Measurements from ENCODE around the gene MYH16. TPM values are rescaled to one million over a fixed set of nuclear protein-coding genes. Genes with fewer than 3 reads are reported as not detected.
"Not testable (repeated sequence)": the region's sequence is repeated elsewhere in the genome, so short reads cannot be mapped to it uniquely, and the experiment has no call there.

MYH16 gene
- total and polyA plus RNA-seq, 9 of the 15 experiments (the other 6 are each of a cell fraction or from before 2014, with no cell fraction given) = 0.09 TPM; not detected in 8

DNA sequence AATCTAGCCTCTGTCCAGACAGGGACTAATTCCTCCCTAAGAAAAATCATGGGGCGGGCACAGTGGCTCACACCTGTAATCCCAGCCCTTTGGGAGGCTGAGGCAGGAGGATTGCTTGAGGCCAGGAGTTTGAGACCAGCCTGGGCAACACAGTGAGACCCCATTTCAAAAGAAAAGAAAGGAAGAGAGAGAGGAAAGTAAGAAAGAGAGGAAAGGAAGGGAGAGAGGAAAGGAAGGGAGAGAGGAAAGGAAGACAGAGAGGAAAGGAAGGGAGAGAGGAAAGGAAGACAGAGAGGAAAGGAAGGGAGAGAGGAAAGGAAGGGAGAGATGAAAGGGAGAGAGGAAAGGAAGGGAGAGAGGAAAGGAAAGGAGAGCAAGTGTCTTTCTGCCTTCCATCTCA lies 922 bp downstream of the MYH16 start:
- in situ Hi-C loops (cut with MboI); H3K27ac ChIP-seq (ENCODE audit: extremely low read depth, low read depth, low read length); H3K9me3 ChIP-seq (replicated peaks; ENCODE audit: control insufficient read depth, insufficient read depth, low read depth, low read length); H3K4me3 ChIP-seq; H3K79me2 ChIP-seq (ENCODE audit: control insufficient read depth, insufficient read depth, low read length); DNase-seq (ENCODE audit: extremely low read depth in 1 of 4, low spot score in 3 of 4); H4K20me1 ChIP-seq (replicated peaks; ENCODE audit: control insufficient read depth, insufficient read depth, low read length); ATAC-seq; H3K4me1 ChIP-seq (replicated peaks in 1 of 2; ENCODE audit: control insufficient read depth in 2 of 2, insufficient read depth in 2 of 2, low read length in 2 of 2); BruUV-seq (replicated peaks); H3K9me1 ChIP-seq (ENCODE audit: control insufficient read depth, insufficient read depth, low read length); H3K9ac ChIP-seq (ENCODE audit: insufficient read depth in 1 of 2, low read depth in 2 of 2, low read length in 2 of 2); H3K36me3 ChIP-seq (ENCODE audit: control insufficient read depth, insufficient read depth, low read length): not testable (repeated sequence)
- WGBS (ENCODE audit: insufficient coverage, low coverage, missing lambda C conversion rate) = 33% methylated on average over 1 of the region's 1 CpG
- Histone ChIP-seq H3K27me3 (ENCODE audit: control insufficient read depth in 2 of 2, insufficient read depth in 2 of 2, low read length in 2 of 2) (peaks cover 34 to 67% of the 10 kb centered on the region in 2 experiments), H3K4me2 (ENCODE audit: insufficient read depth, low read length) (peak overlapping the region; percentile 78; the same call in 1 of the 2 replicates), H2AFZ (ENCODE audit: low read depth, low read length) (peak overlapping the region; percentile 93; the same call in 1 of the 2 replicates)
- FAIRE-seq = peak; percentile 61
- intact Hi-C loops (cut with micrococcal nuclease) = loop anchor here (5.0 kb wide), 1 partner anchor 231 kb away; no protein-coding TSS in a partner anchor
- ChIA-PET CTCF (ENCODE audit: low intra/inter-chr PET ratio) (interaction anchor here (1.4 kb wide), 1 partner anchor 113 kb away, joined by 4 read pairs; no protein-coding TSS in a partner anchor), POLR2A (interaction anchor here (0.9 to 1.1 kb wide), 2 partner anchors 10 to 41 kb away, joined by 3 to 5 read pairs; no protein-coding TSS in a partner anchor)
- TF ChIP-seq PHB2 (IDR thresholded peaks at IDR 0.05; ENCODE audit: low read depth) (peak; percentile 47; the same call in 1 of the 2 replicates), NCOA4 (IDR thresholded peaks at IDR 0.05; ENCODE audit: partially characterized antibody) (peak; percentile 21), TAF7 (tag; IDR thresholded peaks at IDR 0.05) (0 out of 2 replicates have a peak, but pooled peaks have one; percentile 42), HDAC1 (IDR thresholded peaks at IDR 0.05) (peak in 1 of 2 experiments; percentile 38; a peak in 1 of 4 replicates), BCOR (IDR thresholded peaks at IDR 0.05) (peak; percentile 67; the same call in 1 of the 2 replicates), LARP7 (IDR thresholded peaks at IDR 0.05) (0 out of 2 replicates have a peak, but pooled peaks have one; percentile 77), RBM25 (IDR thresholded peaks at IDR 0.05; ENCODE audit: low read depth, low read length, severe bottlenecking) (peak; percentile 33), ZNF121 (CRISPR knock-in tag; conservative IDR thresholded peaks at IDR 0.05) (peak; percentile 73)
- TF ChIP-seq, protein P1, sequence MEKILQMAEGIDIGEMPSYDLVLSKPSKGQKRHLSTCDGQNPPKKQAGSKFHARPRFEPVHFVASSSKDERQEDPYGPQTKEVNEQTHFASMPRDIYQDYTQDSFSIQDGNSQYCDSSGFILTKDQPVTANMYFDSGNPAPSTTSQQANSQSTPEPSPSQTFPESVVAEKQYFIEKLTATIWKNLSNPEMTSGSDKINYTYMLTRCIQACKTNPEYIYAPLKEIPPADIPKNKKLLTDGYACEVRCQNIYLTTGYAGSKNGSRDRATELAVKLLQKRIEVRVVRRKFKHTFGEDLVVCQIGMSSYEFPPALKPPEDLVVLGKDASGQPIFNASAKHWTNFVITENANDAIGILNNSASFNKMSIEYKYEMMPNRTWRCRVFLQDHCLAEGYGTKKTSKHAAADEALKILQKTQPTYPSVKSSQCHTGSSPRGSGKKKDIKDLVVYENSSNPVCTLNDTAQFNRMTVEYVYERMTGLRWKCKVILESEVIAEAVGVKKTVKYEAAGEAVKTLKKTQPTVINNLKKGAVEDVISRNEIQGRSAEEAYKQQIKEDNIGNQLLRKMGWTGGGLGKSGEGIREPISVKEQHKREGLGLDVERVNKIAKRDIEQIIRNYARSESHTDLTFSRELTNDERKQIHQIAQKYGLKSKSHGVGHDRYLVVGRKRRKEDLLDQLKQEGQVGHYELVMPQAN (IDR thresholded peaks at IDR 0.05; ENCODE audit: borderline replicate concordance) = 0 out of 2 replicates have a peak, but pooled peaks have one; percentile 43
- TF ChIP-seq, protein P2, sequence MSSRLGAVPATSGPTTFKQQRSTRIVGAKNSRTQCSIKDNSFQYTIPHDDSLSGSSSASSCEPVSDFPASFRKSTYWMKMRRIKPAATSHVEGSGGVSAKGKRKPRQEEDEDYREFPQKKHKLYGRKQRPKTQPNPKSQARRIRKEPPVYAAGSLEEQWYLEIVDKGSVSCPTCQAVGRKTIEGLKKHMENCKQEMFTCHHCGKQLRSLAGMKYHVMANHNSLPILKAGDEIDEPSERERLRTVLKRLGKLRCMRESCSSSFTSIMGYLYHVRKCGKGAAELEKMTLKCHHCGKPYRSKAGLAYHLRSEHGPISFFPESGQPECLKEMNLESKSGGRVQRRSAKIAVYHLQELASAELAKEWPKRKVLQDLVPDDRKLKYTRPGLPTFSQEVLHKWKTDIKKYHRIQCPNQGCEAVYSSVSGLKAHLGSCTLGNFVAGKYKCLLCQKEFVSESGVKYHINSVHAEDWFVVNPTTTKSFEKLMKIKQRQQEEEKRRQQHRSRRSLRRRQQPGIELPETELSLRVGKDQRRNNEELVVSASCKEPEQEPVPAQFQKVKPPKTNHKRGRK (tag; IDR thresholded peaks at IDR 0.05) = peak; percentile 81
- TF ChIP-seq, protein P3, sequence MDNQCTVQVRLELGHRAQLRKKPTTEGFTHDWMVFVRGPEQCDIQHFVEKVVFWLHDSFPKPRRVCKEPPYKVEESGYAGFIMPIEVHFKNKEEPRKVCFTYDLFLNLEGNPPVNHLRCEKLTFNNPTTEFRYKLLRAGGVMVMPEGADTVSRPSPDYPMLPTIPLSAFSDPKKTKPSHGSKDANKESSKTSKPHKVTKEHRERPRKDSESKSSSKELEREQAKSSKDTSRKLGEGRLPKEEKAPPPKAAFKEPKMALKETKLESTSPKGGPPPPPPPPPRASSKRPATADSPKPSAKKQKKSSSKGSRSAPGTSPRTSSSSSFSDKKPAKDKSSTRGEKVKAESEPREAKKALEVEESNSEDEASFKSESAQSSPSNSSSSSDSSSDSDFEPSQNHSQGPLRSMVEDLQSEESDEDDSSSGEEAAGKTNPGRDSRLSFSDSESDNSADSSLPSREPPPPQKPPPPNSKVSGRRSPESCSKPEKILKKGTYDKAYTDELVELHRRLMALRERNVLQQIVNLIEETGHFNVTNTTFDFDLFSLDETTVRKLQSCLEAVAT (IDR thresholded peaks at IDR 0.05) = 0 out of 4 replicates have a peak, but pooled peaks of 1 of the 2 experiments have one; percentile 39

All from K562 (cell line).